Loucy (cell line): ENCODE results near the gene RCOR1.

Experiments used
- H2AFZ ChIP-seq: fragments of 200-600 bp; sonication (generic); 2 replicates; pipeline ENCODE4 v1.6.0; 2016; ENCODE audit warnings: antibody characterized with exemption, mild to moderate bottlenecking, low read length, moderate library complexity
- H3F3A ChIP-seq: fragments of 200-600 bp; 2 replicates; pipeline ENCODE4 v1.6.0; 2016; ENCODE audit warnings: antibody characterized with exemption, low read depth, mild to moderate bottlenecking
- H3K27me3 ChIP-seq: fragments of 200-600 bp; sonication (generic); 2 replicates; pipeline ENCODE4 v1.6.1; 2014; ENCODE audit warnings: low read length, mild to moderate bottlenecking; ENCODE audit not compliant: insufficient read depth, poor library complexity, severe bottlenecking
- H3K36me3 ChIP-seq: fragments of 200-600 bp; sonication (generic); 2 replicates; pipeline ENCODE4 v1.6.1; 2016; ENCODE audit warnings: low read length; ENCODE audit not compliant: insufficient read depth
- H3K4me1 ChIP-seq: fragments of 200-600 bp; sonication (generic); 2 replicates; pipeline ENCODE4 v1.5.1; 2014; ENCODE audit warnings: low read length, mild to moderate bottlenecking; ENCODE audit not compliant: insufficient read depth, poor library complexity, severe bottlenecking
- H3K4me2 ChIP-seq: fragments of 200-600 bp; sonication (generic); 2 replicates; pipeline ENCODE4 v1.6.0; 2014; ENCODE audit warnings: antibody characterized with exemption, low read length, low read depth, mild to moderate bottlenecking; ENCODE audit not compliant: poor library complexity, severe bottlenecking
- H3K4me3 ChIP-seq: fragments of 200-600 bp; sonication (generic); 2 replicates; pipeline ENCODE4 v1.5.1; 2014; ENCODE audit warnings: low read length, mild to moderate bottlenecking, mixed read lengths; ENCODE audit not compliant: poor library complexity, severe bottlenecking
- H3K79me2 ChIP-seq: fragments of 200-600 bp; sonication (generic); 2 replicates; pipeline ENCODE4 v1.6.1; 2014; ENCODE audit warnings: low read length; ENCODE audit not compliant: insufficient read depth
- H3K9ac ChIP-seq: fragments of 200-600 bp; sonication (generic); 2 replicates; pipeline ENCODE4 v1.6.0; 2014; ENCODE audit warnings: mild to moderate bottlenecking, low read depth, low read length, moderate library complexity; ENCODE audit not compliant: poor library complexity, severe bottlenecking
- H3K9me2 ChIP-seq: fragments of 200-600 bp; sonication (generic); replicated peaks from 2 replicates; pipeline ENCODE4 v1.6.1; 2016; ENCODE audit warnings: low read depth, low read length, mixed read lengths
- H3K9me3 ChIP-seq: fragments of 200-600 bp; sonication (generic); 2 replicates; pipeline ENCODE4 v1.6.1; 2014; ENCODE audit warnings: mild to moderate bottlenecking, antibody characterized with exemption, low read length, low read depth; ENCODE audit not compliant: insufficient read depth
- H4K20me1 ChIP-seq: fragments of 200-600 bp; sonication (generic); 2 replicates; pipeline ENCODE4 v1.6.0; 2014; ENCODE audit warnings: antibody characterized with exemption, low read length, mild to moderate bottlenecking; ENCODE audit not compliant: insufficient read depth, poor library complexity, severe bottlenecking
- EZH2phosphoT487 ChIP-seq: fragments of 200-600 bp; IDR thresholded peaks from 2 replicates; pipeline ENCODE4 v1.6.1; 2018; ENCODE audit warnings: antibody characterized with exemption, mild to moderate bottlenecking, moderate library complexity, borderline replicate concordance
- TF ChIP-seq, protein P1 (sequence below): fragments of 200-600 bp; sonication (generic); conservative IDR thresholded peaks from 2 replicates; pipeline ENCODE4 v1.5.1; 2014; ENCODE audit warnings: mild to moderate bottlenecking, antibody characterized with exemption, low read length

RCOR1 gene

DNA sequence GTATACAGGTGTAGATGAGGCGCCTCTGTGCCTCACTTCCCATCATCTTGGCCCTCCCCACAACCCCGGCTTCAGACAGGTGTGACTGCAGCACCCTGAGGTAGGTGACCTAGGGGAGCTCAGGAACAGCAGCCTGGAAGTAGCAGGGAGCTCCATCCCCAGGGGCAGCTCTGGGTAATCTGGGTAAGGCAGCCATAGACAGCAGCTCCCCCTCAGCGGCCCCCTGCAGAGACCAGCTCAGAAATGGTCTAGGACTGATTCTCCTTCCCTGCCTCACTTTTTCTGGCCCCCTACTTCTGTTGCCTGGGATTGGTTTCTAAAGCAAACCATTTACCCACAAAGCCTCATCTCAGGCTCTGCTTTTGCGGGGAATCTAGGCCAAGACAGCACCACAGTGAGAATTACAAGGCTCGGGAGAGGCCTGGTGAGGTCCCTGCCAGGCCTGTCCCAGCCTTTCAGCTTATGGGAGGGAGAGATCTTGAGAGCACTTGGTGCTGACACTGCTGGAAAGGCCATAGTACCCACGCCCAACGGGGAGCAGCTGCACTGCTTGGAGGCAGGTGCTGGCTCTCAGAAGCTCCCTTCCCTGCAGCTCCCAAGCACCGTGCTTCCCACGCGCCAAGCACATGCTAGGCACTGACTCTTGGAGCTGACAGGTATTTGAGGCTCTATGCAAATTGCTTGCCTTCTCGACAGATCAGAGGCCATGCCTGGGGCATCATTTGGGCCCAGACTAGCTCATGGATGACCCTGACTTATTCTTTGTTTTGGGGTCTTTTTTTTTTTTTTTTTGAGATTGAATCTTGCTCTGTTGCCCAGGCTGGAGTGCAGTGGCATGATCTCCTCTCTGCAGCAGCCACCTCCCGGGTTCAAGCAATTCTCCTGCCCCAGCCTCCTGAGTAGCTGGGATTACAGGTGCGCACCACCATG, 139.7 kb downstream of the RCOR1 start:
- H3K9me2 ChIP-seq = no peaks in the 10 kb centered on the region
- no peak overlapping the region for H3K4me2 ChIP-seq

DNA sequence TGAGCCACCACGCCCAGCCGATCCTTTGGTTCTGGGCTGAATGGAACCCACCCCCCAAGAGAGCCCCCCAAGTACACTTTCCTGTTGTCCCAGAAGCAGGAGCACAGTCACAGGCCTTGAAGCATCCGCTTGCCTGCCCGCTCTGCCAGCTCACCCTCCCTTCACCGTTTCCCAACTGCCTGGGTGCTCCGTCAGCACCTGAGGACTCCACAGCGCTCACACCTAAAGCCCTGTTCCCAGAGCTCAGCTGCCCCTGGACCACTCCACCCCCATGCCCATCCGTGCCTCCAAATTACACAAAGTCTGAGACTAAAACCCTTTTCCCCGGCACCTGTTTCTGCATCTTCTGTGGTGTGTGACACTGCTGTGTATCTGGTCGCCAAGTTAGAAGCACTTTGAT, 140.5 kb downstream of the RCOR1 start:
- no peak overlapping the region for H3K9ac ChIP-seq
- no peak overlapping the region for H2AFZ ChIP-seq
- no peak for TF ChIP-seq EZH2phosphoT487
- TF ChIP-seq, protein P1, sequence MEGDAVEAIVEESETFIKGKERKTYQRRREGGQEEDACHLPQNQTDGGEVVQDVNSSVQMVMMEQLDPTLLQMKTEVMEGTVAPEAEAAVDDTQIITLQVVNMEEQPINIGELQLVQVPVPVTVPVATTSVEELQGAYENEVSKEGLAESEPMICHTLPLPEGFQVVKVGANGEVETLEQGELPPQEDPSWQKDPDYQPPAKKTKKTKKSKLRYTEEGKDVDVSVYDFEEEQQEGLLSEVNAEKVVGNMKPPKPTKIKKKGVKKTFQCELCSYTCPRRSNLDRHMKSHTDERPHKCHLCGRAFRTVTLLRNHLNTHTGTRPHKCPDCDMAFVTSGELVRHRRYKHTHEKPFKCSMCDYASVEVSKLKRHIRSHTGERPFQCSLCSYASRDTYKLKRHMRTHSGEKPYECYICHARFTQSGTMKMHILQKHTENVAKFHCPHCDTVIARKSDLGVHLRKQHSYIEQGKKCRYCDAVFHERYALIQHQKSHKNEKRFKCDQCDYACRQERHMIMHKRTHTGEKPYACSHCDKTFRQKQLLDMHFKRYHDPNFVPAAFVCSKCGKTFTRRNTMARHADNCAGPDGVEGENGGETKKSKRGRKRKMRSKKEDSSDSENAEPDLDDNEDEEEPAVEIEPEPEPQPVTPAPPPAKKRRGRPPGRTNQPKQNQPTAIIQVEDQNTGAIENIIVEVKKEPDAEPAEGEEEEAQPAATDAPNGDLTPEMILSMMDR = no peak
- H3F3A ChIP-seq = no peaks in the 10 kb centered on the region
- H3K79me2 ChIP-seq = no peaks in the 10 kb centered on the region
- no peaks in the 10 kb centered on the region for H3K9me2 ChIP-seq
- peaks cover 30% of the 10 kb centered on the region; the same call in 1 of the 2 replicates for H3K36me3 ChIP-seq
- H3K4me3 ChIP-seq = no peak overlapping the region
- no peak overlapping the region for H3K4me2 ChIP-seq
- H3K9me3 ChIP-seq = no peaks in the 10 kb centered on the region
- H3K4me1 ChIP-seq = no peaks in the 10 kb centered on the region
- H4K20me1 ChIP-seq = no peaks in the 10 kb centered on the region
- no peaks in the 10 kb centered on the region for H3K27me3 ChIP-seq

More for the DNA sequence above, 139.7 kb downstream of the RCOR1 start:
- Histone ChIP-seq H3K9me3 (no peaks in the 10 kb centered on the region), H3K4me3 (no peak overlapping the region), H2AFZ (no peak overlapping the region), H3K4me1 (no peaks in the 10 kb centered on the region), H3K27me3 (no peaks in the 10 kb centered on the region), H3K79me2 (no peaks in the 10 kb centered on the region), H3K36me3 (peaks cover 38% of the 10 kb centered on the region; the same call in 1 of the 2 replicates), H3F3A (no peaks in the 10 kb centered on the region), H4K20me1 (no peaks in the 10 kb centered on the region), H3K9ac (no peak overlapping the region)
- TF ChIP-seq EZH2phosphoT487 = no peak
- TF ChIP-seq, protein P1 = no peak

DNA sequence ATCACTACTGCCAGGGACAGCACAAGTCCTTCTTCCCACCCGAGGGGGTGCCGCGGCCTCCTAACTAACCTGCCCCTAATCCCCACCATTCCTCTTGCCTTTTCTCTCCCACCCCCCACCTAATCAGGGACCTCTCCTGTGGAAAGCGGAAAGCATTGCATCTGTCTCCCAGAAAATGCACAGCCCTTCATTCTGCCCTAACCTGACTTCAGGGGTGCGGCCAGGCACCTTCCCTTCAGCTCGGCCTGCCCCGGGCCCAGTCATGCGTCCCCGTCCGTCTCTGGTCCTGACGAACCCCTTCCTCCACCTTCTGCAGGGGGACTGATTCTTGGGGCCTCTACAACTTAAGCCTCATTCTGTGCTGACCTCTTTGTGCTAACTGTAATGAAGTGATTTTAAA, 140.9 kb downstream of the RCOR1 start:
- no peak overlapping the region for H3K4me2 ChIP-seq
- no peak overlapping the region for H3K4me3 ChIP-seq
- H3K9me3 ChIP-seq = no peaks in the 10 kb centered on the region
- peaks cover 26% of the 10 kb centered on the region; the same call in 1 of the 2 replicates for H3K36me3 ChIP-seq
- H3K4me1 ChIP-seq = no peaks in the 10 kb centered on the region
- no peaks in the 10 kb centered on the region for H4K20me1 ChIP-seq
- TF ChIP-seq, protein P1 = no peak
- TF ChIP-seq EZH2phosphoT487 = no peak
- no peak overlapping the region for H2AFZ ChIP-seq
- H3F3A ChIP-seq = no peaks in the 10 kb centered on the region
- H3K9me2 ChIP-seq = no peaks in the 10 kb centered on the region
- no peak overlapping the region for H3K9ac ChIP-seq
- no peaks in the 10 kb centered on the region for H3K79me2 ChIP-seq
- no peaks in the 10 kb centered on the region for H3K27me3 ChIP-seq
